Middle frontal gyrus (tissue), 1 donor: ENCODE results near the gene OOSP2.
"Not testable (repeated sequence)": the region's sequence is repeated elsewhere in the genome, so short reads cannot be mapped to it uniquely, and the experiment has no call there.

ENCODE experiments used
- DNase-seq: peaks from one replicate; pipeline ENCODE4 v3.0.0-alpha.2; 2015; ENCODE audit warnings: low spot score; ENCODE audit errors: extremely low spot score

The OOSP2 gene, protein sequence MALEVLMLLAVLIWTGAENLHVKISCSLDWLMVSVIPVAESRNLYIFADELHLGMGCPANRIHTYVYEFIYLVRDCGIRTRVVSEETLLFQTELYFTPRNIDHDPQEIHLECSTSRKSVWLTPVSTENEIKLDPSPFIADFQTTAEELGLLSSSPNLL

DNA sequence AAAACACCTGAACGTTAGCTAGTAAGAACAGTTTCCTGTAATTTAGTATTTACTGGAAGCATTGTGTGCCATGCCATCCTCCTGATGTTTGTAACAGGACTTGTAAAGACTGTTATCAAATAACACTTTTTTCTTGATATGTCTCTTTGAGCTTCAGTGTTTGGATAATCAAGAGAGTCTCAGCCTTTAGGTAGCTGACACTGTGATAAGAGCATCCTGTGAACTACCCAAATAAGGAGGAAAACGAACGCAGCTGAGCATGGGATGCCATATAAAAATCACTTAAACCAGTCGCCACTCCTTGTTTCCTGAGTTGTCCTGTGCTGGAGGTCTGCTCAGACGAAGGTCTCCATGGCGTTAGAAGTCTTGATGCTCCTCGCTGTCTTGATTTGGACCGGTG lies at the start of gene OOSP2:
OOSP2 (plus strand) TSS at position 301 of the 400 bp plus-strand sequence; CDS start at position 352, 51 bp downstream.
- DNase-seq: no peak

DNA sequence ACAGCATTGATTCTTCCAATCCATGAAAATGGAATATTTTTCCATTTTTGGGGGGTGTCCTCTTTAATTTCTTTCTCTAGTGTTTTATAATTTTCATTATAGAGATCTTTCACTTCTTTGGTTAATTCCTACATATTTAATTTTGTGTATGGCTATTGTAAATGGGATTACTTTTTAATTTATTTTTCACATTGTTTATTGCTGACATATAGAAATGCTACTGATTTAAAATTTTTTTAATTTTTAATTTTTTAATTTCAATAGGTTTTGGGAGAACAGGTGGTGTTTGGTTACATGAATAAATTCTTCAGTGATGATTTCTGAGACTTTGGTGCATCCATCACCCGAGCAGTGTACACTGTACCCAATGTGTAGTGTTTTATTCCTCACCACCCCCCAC lies 49.8 kb upstream of the OOSP2 start:
- no peak for DNase-seq

DNA sequence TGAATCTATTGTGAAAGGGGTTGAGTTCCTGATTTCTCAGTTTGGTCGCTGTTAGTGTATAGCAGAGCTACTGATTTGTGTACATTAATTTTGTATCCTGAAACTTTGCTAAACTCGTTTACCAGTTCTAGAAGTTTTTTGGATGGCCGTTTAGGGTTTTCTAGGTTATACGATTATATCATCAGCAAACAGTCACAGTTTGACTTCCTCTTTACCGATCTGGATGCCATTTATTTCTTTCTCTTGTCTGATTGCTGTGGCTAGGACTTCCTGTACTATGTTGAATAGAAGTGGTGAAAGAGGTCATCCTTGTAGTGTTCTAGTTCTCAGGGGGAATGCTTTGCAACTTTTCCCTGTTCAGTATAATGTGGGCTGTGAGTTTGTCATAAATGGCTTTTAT lies 47.8 kb upstream of the OOSP2 start:
- DNase-seq: no peak

DNA sequence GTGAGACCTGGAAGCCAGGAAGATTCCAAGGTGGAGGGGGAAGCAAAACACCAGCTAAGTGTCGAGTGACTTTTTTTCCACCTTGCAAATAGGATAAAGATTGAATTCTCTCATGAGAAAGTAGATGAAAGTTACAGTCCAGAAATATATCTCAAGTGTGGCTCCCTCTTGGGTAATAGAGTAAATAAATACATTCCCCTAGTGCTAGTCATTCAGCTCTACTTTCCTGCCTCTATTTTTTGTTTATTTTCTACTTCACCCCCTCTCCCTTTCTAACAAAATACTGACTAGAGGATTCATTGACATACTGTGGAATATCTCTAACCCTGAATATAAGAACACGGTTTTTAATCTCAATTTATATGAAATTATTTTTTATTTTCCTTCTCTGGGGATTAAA lies 42.4 kb upstream of the OOSP2 start:
- no peak for DNase-seq

DNA sequence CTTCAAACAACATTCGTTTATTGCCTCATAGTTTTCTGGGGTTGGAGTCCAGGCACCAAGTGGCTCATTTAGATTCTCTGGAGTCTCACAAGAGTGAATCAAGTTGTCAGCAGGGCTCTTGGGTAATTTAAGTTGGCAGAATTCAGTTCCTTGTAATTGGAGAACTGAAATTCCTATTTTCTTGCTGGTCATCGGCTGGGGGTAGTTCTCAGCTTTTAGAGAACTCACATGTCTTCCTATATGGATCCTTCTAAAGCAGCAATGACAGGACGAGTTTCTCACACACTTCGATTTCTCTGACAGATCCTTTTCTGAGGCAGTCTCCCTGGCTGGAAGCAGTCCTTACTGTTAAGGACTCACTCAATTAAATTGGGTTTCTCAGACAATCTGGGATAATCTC lies 40.5 kb upstream of the OOSP2 start:
- DNase-seq: no peak

DNA sequence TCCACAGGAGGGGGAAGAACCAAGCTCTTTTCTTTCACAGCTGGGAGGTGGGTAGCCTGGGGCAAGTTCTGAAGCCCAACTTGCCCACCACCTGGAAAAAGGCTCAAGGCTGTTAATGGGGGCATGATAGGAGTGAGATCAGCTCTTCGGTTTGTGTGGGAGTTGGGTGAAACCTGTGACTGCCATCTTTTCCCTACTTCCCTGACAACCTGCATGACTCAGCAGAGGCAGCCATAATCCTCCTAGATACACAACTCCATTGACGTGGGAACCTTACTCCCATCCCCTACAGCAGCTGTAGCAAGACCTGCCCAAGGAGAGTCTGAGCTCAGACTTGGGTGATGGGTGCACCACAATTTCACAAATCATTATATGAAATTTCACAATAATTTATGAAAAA lies 36.5 kb upstream of the OOSP2 start:
- DNase-seq: no peak

DNA sequence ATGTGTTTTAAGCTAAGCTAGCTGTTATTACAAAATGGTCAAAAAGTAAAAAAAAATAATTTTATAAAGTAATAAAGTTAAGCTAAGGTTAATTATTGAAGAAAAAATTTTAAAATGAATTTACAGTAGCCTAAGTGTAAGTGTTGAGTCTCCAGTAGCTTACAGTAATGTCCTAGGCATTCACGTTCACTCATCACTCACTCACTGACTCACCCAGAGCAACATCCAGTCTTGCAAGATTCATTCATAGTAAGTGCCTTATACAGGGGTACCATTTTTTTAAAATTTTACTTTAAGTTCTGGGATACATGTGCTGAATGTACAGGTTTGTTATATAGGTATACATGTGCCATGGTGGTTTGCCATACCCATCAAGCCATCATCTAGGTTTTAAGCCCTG lies 34.8 kb upstream of the OOSP2 start:
- DNase-seq: no peak

DNA sequence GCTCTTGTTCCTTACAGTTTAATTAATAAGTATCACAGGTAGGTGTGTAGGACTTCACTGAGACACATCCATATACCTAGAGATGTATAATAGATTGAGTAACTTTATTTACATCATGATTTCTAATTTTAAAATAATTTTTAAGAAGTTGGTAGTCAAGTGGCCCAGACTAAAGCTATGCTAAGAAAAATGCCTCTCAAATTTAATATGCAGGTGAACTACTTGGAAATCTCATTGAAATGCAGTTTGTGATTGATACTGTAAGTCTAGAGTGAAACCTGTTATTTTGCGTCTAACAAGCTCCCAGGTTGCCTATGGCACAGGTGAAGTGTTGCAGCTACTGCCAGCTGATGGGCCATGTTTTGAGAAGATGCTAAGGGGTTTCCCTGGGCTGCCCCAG lies 23.3 kb upstream of the OOSP2 start, which contains the start of gene OOSP4B:
OOSP4B (plus strand) TSS at position 301 of the 400 bp plus-strand sequence.
- no peak for DNase-seq

DNA sequence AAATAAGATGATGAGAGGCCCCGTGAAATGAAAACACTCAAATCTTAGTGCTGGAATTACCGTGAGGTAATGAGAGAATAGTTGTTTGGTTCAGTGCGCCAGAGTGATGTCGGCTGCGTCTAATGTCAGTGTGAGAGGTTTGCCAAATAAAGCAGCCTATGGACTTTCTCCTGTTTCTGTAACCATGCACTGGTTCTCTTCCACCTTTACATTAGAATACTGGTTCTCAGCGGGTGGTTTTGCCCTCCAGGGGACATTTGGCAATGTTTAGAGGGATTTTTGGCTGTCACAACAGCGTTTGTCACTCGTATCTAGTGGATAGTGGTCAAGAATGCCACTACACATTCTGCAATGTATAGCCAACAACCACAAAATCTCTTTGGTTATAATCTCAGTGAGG lies 22.2 kb upstream of the OOSP2 start:
- DNase-seq: no peak

DNA sequence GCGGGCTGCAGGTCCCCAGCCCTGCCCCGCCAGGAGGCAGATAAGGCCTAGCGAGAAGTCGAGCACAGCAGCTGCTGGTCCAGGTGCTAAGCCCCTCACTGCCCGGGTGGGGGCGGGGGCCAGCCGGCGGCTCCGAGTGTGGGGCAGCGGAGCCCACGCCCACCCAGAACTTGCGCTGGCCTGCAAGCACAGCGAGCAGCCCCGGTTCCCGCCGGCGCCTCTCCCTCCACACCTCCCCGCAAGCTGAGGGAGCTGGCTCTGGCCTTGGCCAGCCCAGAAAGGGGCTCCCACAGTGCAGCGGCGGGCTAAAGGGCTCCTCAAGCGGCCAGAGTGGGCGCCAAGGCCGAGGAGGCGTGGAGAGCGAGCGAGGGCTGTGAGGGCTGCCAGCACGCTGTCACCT lies 19.8 kb upstream of the OOSP2 start:
- DNase-seq: not testable (repeated sequence)

DNA sequence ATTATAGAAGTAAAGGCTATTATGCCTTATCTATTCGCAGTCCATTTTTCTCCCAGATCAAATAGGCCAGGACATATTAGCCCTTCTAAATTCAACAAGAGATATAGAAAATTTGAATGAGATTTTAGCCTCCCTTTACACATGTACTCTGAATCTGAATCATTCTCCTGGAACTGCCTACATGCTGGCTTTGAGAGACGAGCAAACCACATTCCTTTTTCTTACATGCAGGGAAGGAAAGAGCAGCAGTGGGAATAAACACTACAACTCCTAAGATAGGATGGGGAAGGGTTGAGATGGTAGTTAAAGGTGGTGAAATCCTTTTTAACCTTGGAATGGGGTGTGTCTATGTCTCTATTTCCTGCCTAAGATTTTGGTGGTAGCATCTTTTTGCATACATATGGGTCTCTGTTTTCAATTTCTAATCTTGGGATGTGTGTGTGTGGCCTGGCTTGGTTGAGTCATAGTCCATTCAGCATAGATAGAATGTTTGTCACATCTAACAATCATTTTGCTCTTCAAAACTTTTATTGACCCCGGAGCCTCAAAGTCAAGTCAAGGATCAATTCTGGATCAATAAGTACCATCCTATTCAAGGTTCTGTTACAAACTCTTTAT lies 11.1 kb upstream of the OOSP2 start:
- no peak for DNase-seq

DNA sequence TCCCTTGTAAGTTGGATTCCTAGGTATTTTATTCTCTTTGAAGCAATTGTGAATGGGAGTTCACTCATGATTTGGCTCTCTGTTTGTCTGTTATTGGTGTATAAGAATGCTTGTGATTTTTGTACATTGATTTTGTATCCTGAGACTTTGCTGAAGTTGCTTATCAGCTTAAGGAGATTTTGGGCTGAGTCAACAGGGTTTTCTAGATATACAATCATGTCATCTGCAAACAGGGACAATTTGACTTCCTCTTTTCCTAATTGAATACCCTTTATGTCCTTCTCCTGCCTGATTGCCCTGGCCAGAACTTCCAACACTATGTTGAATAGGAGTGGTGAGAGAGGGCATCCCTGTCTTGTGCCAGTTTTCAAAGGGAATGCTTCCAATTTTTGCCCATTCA lies 10.2 kb downstream of the OOSP2 start:
- not testable (repeated sequence) for DNase-seq

DNA sequence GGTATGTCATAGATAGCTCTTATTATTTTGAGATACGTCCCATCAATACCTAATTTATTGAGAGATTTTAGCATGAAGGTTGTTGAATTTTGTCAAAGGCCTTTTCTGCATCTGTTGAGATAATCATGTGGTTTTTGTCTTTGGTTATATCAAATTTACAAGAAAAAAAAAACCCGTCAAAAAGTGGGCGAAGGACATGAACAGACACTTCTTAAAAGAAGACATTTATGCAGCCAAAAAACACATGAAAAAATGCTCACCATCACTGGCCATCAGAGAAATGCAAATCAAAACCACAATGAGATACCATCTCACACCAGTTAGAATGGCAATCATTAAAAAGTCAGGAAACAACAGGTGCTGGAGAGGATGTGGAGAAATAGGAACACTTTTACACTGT lies 10.6 kb downstream of the OOSP2 start:
- not testable (repeated sequence) for DNase-seq

DNA sequence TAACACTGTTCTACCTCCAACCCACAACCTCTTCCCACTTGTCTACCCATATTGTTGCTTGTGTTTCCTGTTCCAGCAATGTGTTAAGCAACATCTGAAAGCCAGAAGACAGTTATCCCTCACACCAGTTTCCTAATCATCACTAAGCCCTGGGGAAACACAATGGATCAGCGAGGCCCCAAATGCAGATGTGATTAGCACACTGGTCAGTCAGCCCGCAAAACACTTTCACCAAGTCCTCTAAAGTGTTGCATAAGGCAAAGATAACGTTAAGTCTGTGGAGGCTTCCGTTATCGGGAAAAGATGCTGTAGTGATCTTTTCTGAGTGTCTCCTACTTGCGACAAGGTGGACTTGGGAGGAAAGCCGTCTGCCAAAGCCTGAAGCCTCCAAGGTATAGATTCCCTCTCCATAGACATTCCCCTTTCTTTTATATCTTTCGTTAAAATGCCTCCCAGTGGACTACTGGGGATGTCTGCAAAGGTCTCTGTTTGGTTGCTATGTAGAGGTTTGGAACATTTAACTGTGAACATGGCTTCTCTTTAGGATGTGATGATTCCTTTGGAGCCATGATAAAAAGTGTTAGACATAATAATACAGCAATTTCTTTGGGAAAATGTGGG lies 16.2 kb downstream of the OOSP2 start, which contains the start of gene MS4A3:
MS4A3 (plus strand) TSS at position 317 of the 621 bp plus-strand sequence. CDS start 4,496 bp downstream, outside the sequence.
- no peak for DNase-seq

DNA sequence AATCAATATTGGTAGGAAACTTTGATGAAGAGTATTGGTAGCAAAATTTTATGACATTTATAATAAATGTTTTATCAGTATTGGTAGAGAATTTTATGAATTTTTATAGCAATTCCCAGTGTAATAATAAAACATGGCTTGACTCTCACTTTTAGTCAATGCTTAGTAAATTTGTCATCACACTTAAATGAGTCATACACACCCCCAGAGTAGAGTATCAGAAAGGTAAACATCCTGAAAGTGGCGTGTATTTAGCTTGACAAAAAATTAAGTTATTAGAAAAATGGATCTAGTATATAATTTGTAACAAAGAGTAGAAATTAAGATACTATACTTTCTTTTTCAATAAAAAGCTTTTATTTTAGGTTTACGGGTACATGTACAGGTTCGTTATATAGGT lies 18.8 kb downstream of the OOSP2 start:
- DNase-seq: no peak

DNA sequence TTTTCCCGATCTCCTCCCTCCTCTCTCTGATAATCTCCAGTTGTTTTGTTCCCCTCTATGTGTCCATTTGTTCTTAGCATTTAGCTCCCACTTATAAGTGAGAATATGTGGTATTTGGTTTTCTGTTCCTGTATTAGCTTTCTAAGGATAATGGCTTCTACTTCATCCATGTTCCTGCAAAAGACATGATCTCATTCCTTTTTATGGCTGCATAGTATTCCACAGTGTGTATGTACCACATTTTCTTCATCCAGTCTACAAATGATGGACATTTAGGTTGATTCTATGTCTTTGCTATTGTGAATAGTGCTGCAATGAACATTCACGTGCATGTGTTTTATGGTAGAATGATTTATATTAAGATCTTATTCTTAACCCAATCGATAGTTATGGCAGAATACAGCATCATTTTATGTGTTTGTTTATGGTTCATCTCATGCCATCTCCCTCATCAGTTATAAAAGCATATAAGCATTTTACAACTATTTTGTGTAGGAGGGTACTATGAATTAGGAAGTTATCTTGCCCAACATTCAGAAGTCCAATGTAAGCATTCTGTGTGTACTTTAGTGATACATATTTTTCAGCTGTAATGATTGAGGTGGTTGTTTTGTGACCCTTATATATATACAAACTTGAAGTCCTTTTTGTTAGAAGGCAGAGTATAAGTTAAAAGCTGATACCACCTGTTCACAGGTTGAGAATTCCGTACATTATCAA lies 19.5 kb downstream of the OOSP2 start:
- DNase-seq: no peak

DNA sequence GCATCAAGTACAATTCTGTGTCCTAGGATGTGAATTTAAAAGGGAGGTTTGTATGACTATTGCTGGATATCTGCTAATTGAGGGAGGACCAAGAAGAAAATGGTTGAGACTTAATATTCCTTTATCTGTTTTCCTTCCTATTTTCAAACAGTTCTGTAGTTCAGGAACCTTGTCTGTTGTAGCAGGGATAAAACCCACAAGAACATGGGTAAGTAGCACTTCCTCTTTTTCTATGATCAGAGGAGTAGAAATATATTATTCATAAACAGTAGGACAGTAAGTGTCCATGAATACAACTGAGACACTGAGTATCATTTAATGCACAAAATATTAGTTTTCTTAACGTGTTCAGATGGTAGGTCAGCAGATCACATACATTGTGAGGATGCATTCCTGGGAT lies 23.9 kb downstream of the OOSP2 start:
- no peak for DNase-seq

DNA sequence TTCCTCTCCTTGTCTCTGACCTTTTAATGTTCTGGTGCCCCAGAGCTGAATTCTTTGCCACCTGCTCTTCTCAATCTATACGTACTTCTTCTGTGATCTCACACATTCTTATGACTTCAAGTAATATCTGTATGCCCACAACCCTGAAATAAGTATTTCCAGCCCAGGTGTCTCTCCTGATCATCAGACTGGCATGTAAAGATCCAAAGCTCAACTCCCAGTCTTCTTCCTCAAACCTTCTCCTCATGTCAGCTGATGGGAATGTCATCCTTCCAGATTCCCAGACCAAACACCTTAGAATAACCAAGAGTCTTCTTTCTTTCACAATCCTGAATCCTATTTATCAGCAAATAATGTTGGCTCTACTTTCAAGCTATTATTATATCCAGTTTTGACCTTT lies 25.6 kb downstream of the OOSP2 start:
- no peak for DNase-seq

DNA sequence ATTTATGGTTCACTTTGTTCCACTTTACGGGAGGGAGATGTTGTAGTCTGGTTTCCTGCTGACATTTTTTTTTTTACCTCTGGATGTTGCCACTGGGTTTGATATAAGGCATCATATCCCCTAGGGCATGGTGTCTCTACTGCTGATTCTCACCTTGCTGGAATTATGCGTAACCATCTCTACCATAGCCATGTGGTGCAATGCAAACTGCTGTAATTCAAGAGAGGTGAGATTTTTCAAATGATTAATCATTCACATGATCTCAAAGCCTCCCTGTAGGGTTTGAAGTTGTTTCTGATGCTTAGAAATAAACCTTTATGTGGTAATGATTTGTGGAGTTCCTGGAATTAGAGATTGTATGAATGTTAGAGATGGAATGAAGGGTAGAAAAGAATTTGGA lies 29.2 kb downstream of the OOSP2 start:
- DNase-seq: no peak

DNA sequence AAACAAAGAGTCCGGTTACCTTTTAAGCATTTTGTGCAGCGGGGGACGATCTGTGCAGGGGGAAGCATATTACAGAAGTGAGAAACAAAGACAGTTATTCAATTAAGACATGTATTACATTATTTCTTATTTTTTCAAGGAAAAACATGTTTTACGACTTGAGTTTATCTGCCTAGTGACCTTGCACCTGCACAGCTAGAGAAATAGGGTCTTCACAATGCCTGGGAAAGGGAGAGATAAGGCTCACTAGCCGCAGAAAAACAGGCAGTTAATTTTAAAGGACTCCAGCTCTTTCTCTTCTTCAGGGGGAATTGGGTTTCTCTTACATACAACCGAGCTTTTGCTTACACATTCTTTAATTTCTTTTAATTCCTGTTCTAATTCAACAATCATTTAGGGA lies 31.4 kb downstream of the OOSP2 start:
- not testable (repeated sequence) for DNase-seq

DNA sequence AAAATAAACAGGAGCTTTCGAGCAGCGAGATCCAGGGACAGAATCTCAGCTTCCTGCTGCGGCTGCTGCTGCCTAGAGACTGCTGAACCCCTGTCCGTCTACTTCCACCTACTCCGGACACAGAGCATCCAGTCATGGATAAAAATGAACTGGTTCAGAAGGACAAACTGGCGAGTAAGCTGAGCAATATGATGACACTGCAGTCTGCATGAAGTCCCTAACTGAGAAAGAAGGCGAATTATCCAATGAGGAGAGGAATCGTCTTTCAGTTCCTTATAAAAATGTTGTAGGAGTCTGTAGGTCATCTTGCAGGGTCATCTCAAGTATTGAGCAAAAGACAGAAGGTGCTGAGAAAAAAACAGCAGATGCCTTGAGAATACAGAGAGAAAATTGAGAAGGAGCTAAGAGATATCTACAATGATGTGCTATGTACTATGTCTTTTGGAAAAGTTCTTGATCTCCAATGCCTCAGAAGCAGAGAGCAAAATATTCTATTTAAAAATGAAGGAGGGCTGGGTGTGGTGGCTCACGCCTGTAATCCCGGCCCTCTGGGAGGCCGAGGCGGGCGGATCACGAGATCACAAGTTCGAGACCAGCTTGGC lies 37.1 kb downstream of the OOSP2 start:
- no peak for DNase-seq

DNA sequence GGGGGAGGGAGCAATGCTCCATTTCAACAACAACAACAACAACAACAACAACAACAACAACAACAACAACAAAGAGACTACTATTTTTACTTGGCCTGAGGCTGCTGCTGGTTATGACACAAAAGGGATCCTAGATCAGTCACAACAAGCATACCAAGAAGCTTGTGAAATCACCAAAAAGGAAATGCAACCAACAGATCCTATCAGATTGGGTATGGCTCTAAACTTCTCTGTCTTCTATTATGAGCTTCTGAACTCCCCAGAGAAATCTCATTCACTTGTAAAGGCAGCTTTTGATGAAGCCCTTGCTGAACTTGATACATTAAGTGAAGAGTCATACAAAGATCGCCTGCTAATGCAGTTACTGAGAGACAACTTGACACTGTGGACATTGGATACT lies 37.8 kb downstream of the OOSP2 start:
- DNase-seq: no peak
